ENCODE results near the gene CORO2B.

DNA sequence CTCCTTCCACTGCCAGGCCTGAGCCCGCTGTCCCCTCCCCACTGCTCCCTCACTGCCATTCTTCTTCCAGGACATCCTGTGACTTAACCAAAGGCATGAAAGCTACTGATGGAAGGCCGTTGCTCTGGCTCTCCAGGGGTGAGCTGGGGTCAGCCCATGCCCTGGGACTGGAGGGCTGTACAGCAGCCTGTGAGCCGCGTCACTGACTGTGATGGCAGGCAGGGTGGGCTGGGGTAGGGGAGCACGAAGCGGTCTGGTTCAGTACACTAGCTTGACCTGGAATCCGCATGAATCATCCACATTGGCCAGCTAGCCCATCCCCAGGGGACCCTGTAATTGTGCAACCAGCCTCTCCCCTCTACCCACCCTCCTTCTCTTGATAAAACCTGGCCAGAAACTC, 30.8 kb downstream of the CORO2B start:
- TF ChIP-seq EZH2 (IDR thresholded peaks at IDR 0.05; ENCODE audit: borderline replicate concordance, low read depth, low read length, severe bottlenecking) = no peak
- TF ChIP-seq, protein P1, sequence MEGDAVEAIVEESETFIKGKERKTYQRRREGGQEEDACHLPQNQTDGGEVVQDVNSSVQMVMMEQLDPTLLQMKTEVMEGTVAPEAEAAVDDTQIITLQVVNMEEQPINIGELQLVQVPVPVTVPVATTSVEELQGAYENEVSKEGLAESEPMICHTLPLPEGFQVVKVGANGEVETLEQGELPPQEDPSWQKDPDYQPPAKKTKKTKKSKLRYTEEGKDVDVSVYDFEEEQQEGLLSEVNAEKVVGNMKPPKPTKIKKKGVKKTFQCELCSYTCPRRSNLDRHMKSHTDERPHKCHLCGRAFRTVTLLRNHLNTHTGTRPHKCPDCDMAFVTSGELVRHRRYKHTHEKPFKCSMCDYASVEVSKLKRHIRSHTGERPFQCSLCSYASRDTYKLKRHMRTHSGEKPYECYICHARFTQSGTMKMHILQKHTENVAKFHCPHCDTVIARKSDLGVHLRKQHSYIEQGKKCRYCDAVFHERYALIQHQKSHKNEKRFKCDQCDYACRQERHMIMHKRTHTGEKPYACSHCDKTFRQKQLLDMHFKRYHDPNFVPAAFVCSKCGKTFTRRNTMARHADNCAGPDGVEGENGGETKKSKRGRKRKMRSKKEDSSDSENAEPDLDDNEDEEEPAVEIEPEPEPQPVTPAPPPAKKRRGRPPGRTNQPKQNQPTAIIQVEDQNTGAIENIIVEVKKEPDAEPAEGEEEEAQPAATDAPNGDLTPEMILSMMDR (IDR thresholded peaks at IDR 0.05; ENCODE audit: borderline replicate concordance, extremely low read depth, low read length, poor library complexity, severe bottlenecking) = no peak

All from DND-41 (cell line).